Muscle layer of colon (tissue), 2 donors: Measurements from ENCODE around the gene SMPD3.

Experiments used
- H3K27ac ChIP-seq: one replicate; pipeline ENCODE4 v1.7.0; 2013; ENCODE audit warnings: low read depth, mild to moderate bottlenecking, low read length, moderate library complexity
- H3K27me3 ChIP-seq, 2 donors: one replicate each; pipeline ENCODE4 v1.7.0; 2013; ENCODE audit warnings: low read length in 2 of 2, mild to moderate bottlenecking in 2 of 2; ENCODE audit not compliant: insufficient read depth in 2 of 2, control insufficient read depth in 1 of 2
- H3K36me3 ChIP-seq: one replicate; pipeline ENCODE4 v1.7.0; 2013; ENCODE audit warnings: mild to moderate bottlenecking, low read length; ENCODE audit not compliant: insufficient read depth
- H3K4me1 ChIP-seq: one replicate; pipeline ENCODE4 v1.7.0; 2013; ENCODE audit warnings: mild to moderate bottlenecking, low read length; ENCODE audit not compliant: insufficient read depth
- H3K4me3 ChIP-seq, 2 donors: one replicate each; pipeline ENCODE4 v1.7.0; 2013; ENCODE audit warnings: low read length in 2 of 2, low read depth in 1 of 2, mild to moderate bottlenecking in 1 of 2, moderate library complexity in 1 of 2
- H3K9ac ChIP-seq: one replicate; pipeline ENCODE4 v1.7.0; 2013; ENCODE audit warnings: low read length
- H3K9me3 ChIP-seq: one replicate; pipeline ENCODE4 v1.7.0; 2013; ENCODE audit warnings: mild to moderate bottlenecking, low read length
- donor health status: abdominal sarcoma.
- donor health status: Adenocarcinoma of cecum.

Gene SMPD3

DNA sequence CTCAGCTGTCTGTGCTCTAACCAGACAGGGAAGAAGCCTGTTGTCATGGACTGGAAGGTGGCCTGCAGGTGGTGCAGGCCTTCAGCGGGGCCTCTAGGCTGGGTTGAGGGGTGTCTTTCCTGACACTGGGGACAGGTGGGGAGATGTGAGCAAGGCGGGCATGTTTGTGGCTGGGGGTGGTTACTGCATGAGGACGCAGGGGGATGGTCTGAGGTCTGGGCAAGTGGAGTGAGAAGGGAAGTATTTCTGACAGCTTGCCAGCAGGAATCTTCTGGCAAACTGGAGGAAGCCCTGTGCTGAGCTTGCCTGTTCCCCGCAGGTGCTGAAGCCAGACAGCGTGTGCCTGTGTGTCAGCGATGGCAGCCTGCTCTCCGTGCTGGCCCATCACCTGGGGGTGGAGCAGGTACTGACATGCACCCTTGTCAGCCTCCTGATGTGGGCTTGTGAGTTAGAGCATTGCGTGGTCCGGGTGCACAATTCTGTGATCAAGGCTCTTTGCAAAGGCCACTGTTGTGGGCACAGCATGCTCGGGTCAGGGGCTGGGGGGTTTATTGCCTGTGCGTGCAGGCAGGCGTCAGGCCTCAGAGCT is 101.3 kb downstream of the SMPD3 start:
- H3K27ac ChIP-seq = no peak overlapping the region
- no peaks in the 10 kb centered on the region for H3K27me3 ChIP-seq
- no peak overlapping the region for H3K9ac ChIP-seq
- H3K9me3 ChIP-seq = no peaks in the 10 kb centered on the region
- peaks cover 70% of the 10 kb centered on the region for H3K36me3 ChIP-seq
- H3K4me1 ChIP-seq = no peaks in the 10 kb centered on the region
- no peak overlapping the region for H3K4me3 ChIP-seq

DNA sequence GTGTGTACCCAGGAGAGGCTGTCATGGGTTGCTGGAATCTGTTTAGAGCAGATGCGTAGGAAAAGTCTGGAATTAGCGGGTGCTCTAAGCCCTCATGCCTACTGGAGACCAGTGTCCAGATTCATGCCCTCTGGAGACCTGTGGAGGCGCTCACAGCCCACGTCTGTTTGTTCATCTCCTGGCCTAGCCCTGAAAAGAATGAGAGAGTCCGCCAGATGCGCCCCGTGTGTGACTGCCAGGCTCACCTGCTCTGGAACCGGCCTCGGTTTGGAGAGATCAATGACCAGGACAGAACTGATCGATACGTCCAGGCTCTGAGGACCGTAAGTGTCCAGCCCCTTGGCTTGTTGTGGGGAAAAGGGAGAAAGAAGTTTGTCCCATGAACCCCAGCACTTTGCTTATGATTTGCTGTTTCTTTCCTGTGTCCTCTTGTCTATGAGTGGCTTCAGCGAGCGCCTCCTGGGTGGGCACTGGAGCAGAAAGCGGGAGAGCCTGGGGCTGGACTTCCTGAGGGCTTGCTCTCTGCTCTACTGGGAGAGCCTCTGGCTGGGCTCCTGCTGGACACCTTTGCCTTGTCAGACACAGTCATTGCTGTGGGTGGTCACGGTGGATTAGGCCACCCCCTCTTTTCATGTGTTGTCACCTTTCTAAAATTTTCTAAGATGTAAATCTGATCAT is 102.2 kb downstream of the SMPD3 start:
- H3K27ac ChIP-seq = no peak overlapping the region
- H3K27me3 ChIP-seq = no peaks in the 10 kb centered on the region
- no peak overlapping the region for H3K9ac ChIP-seq
- H3K4me1 ChIP-seq = no peaks in the 10 kb centered on the region
- H3K36me3 ChIP-seq = peaks cover 63% of the 10 kb centered on the region
- no peak overlapping the region for H3K4me3 ChIP-seq
- H3K9me3 ChIP-seq = no peaks in the 10 kb centered on the region

DNA sequence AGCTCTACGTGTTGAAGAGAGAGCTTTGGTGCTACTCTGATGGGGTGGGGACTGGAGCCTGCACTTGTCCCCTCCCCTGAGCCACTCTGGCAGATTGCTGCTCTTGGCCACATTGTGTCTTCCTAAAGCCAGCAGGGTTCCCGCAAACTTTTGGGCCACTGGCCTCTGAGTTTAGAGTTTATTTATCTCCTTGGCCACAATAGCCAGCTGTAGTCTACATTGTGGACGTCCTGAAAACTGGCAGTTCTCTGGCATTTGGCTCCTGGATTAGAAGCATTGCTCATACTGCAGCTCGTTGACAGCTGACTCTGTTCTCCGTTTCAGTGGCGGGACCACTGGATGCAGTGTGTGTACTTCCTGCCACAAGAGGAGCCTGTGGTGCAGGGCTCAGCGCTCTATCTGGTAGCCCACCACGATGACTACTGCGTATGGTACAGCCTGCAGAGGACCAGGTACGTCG is 102.9 kb downstream of the SMPD3 start:
- Histone ChIP-seq H3K27me3 (no peaks in the 10 kb centered on the region), H3K36me3 (peaks cover 68% of the 10 kb centered on the region), H3K9ac (no peak overlapping the region), H3K4me3 (no peak overlapping the region), H3K4me1 (no peaks in the 10 kb centered on the region), H3K9me3 (no peaks in the 10 kb centered on the region), H3K27ac (no peak overlapping the region)

DNA sequence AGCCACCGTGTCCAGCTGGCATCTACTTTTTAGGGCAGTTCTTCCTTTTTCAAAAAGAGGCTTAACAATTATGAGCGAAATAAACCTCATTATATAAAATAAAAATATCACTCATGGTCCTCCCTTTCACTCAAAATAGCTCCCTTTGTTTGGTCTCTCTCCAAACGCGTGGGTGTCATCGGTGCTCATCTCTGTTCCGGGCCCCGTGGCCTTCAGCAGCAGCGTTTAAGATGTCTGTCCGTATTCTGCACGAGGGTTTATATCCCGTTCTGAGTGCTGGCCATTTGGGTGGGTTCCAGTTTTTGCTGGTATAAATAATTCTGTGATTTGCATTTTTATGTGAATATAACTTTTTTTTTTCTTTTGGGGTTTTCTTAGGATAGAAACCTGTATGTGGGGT is 104.1 kb downstream of the SMPD3 start:
- Histone ChIP-seq H3K36me3 (peaks cover 73% of the 10 kb centered on the region), H3K27ac (no peak overlapping the region), H3K4me1 (no peaks in the 10 kb centered on the region), H3K27me3 (no peaks in the 10 kb centered on the region), H3K9me3 (no peaks in the 10 kb centered on the region), H3K9ac (no peak overlapping the region), H3K4me3 (no peak overlapping the region)

DNA sequence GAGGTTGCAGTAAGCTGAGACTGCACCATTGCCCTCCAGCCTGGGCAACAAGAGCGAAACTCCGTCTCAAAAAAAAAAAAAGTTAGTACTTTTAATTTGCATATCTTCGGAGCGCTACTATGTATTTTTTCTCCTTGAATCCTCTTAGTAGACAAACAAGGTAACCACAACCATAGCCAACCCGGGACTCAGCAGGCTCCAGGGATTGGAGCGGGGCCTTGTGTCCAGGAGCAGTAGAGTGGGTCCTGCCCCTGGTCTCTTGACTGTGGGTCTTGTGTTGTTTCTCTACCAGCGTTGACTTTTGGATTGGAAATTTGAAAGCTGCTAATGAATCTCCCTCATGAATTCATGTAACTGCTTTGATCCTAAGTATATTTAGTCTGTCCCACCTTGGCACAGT is 105.2 kb downstream of the SMPD3 start:
- H3K9me3 ChIP-seq = no peaks in the 10 kb centered on the region
- H3K4me3 ChIP-seq = no peak overlapping the region
- H3K4me1 ChIP-seq = no peaks in the 10 kb centered on the region
- no peaks in the 10 kb centered on the region for H3K27me3 ChIP-seq
- peaks cover 75% of the 10 kb centered on the region for H3K36me3 ChIP-seq
- no peak overlapping the region for H3K9ac ChIP-seq
- no peak overlapping the region for H3K27ac ChIP-seq

DNA sequence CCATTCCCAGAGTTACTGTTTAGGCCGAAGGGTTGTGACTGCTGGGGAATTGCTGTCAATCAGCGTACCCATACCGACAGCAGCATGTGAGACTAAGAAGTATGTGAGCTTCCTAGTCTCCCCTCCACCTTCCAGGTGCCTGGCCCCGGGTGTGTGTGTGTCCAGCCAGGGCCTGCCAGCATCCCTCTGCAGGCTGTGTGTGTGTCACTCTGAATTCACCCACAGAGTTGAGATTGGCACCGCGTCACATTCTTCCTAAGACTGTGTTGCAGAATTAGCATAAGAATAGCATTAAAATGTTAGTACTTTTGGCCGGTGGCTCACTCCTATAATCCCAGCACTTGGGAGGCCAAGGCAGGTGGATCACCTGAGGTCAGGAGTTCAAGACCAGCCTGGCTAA is 105.7 kb downstream of the SMPD3 start:
- H3K27ac ChIP-seq = no peak overlapping the region
- H3K4me1 ChIP-seq = no peaks in the 10 kb centered on the region
- H3K36me3 ChIP-seq = peaks cover 75% of the 10 kb centered on the region
- H3K9ac ChIP-seq = no peak overlapping the region
- H3K9me3 ChIP-seq = no peaks in the 10 kb centered on the region
- H3K4me3 ChIP-seq = no peak overlapping the region
- H3K27me3 ChIP-seq = no peaks in the 10 kb centered on the region

DNA sequence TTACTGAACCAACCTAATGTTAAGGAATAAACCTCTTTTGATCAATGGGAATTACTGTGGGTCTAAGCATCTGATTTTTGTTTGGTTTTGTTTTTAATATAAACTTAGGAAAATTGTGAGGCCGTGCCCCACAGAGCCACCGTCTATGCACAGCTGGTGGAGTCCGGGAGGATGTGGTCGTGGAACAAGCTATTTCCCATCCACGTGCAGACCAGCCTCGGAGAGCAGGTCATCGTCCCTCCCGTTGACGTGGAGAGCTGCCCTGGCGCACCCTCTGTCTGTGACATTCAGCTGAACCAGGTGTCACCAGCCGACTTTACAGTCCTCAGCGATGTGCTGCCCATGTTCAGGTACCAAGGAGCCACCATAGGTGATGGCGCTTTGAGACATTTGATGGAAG is 109.1 kb downstream of the SMPD3 start:
- Histone ChIP-seq H3K9ac (no peak overlapping the region), H3K4me1 (no peaks in the 10 kb centered on the region), H3K4me3 (no peak overlapping the region), H3K36me3 (peaks cover 65% of the 10 kb centered on the region), H3K9me3 (no peaks in the 10 kb centered on the region), H3K27me3 (no peaks in the 10 kb centered on the region), H3K27ac (no peak overlapping the region)

DNA sequence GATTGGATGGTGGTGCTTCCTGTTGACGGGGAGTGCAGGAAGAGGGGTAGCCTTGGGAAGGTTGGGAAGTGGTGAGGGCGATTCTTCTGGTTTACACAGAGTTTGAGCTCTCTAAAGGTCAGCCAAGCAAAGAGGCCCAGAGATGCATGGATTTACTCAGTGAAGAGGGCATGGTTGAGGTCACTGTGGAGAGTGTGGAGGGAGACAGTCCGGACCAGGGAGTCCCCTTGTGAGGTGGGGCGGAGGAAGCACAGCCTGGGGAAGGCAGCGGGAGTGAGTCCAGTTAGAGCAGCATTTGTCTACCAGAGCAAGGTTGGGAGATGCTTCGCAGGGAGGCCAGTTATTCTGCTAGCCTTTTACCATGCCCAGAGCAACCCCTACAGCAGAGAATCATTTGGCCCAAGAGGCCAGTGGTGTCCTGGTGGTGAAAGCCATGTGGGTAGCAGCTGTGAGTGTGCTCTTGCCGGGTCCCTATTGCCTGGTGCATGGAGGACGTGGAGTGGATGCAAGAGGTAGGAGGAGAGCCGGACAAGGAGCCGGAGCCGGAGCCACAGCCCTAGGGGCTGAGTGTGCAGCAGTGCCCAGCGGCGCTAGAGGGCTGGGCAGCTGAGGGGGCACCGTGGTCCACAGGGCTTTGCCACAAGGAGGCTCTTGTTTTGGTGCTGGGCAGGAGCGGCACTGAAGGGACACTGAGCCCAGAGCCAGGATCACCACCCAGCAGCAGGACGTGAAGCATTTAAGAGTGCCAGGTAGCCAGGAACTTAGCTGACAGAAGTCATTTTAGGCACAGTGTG is 109.8 kb downstream of the SMPD3 start:
- Histone ChIP-seq H3K9me3 (no peaks in the 10 kb centered on the region), H3K36me3 (peaks cover 60% of the 10 kb centered on the region), H3K4me1 (no peaks in the 10 kb centered on the region), H3K4me3 (no peak overlapping the region), H3K27ac (no peak overlapping the region), H3K27me3 (no peaks in the 10 kb centered on the region), H3K9ac (no peak overlapping the region)

DNA sequence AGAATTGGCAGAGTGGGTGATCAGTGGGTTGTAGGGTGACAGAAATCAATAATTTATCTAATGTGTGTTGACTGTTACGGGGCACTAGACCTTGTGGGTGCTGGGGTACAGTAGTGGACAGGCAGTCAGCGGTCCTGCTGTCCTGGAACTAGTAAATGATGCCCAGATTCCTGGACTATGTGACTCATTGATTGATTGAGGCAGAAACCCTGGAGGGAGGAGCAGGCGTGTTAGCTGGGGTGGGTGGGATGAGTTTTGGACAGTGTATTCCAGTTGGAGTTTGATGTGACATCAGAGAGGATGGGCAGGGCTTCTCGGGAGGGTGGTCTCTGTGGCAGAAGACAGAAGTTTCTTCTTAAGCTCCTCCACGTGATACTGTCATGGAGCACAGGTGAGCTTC is 113.1 kb downstream of the SMPD3 start:
- no peak overlapping the region for H3K9ac ChIP-seq
- H3K4me1 ChIP-seq = no peaks in the 10 kb centered on the region
- H3K27ac ChIP-seq = no peak overlapping the region
- H3K9me3 ChIP-seq = no peaks in the 10 kb centered on the region
- H3K4me3 ChIP-seq = no peak overlapping the region
- H3K27me3 ChIP-seq = no peaks in the 10 kb centered on the region
- peaks cover 52% of the 10 kb centered on the region for H3K36me3 ChIP-seq

DNA sequence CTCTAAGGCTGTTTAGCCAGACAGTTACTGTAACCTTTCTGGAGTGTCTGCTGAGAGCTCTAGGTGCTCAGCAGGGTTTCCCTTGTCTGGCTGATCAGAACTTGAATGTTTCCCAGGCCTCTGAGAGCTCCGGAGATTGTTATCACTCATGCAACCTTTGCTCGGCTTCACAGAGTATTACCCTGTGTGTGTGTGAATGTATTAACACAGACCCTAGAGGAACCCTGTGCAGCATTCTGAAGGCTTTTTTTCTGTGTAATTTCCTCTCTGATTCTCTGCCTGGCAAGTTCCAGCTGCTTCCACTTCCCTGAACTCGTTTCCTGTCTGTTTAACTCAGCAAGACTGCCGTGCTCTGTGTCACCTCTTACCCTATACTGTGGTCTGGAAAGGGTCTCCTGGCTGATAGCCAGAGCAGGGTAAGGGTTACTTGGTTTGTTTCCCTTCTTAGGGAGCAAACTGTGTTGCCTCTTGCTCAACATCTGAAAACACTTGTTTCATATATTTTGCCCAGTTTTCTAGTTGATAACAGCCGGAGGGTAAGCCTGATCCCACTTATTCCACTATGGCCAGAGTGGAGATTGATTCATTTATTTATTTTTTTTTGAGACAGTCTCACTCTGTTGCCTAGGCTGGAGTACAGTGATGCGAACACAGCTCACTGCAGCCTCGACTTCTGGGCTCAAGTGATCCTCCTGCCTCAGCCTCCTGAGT is 115.7 kb downstream of the SMPD3 start:
- Histone ChIP-seq H3K4me1 (peaks cover 4% of the 10 kb centered on the region), H3K27ac (no peak overlapping the region), H3K9me3 (no peaks in the 10 kb centered on the region), H3K36me3 (peaks cover 26% of the 10 kb centered on the region), H3K4me3 (no peak overlapping the region), H3K27me3 (no peaks in the 10 kb centered on the region), H3K9ac (no peak overlapping the region)

DNA sequence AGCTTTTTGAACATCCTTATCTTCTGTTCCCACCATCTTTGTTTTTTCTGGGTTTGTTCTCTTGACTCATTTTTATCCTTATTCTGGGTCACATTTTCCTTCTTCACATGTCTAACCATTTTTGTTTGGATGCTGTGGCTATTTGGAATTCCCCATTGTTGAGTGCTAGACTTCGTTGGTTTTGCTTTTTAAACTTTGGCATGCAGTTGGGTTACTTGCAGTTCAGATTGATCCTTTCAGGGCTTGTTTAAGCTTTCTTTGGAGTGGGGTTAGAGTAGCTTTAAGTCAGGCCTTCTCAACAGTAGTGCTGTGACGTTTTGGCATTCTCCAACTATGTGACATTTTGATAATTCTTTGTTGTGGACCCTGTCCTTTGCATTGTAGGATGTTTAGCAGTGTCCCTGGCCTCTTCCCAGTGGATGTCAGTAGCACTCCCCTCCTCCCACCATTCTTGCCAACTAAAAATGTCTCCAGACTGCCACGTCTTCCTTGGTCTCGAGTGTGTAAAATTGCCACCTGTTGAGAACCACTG is 116.4 kb downstream of the SMPD3 start:
- no peak overlapping the region for H3K4me3 ChIP-seq
- H3K9me3 ChIP-seq = no peaks in the 10 kb centered on the region
- H3K9ac ChIP-seq = no peak overlapping the region
- H3K4me1 ChIP-seq = peaks cover 4% of the 10 kb centered on the region
- no peak overlapping the region for H3K27ac ChIP-seq
- no peaks in the 10 kb centered on the region for H3K27me3 ChIP-seq
- peaks cover 22% of the 10 kb centered on the region for H3K36me3 ChIP-seq
